Effector memory CD4-positive, alpha-beta T cell (primary cell): ENCODE measurements around the gene KRT85.

ENCODE experiments used
- DNase-seq, 3 donors: peaks; one replicate each; pipeline ENCODE4 v3.0.0-alpha.2; 2020
- H3K27ac ChIP-seq: 2 replicates; pipeline ENCODE4 v1.7.0; 2013; ENCODE audit warnings: mild to moderate bottlenecking, low read length, moderate library complexity; ENCODE audit not compliant: insufficient read depth, poor library complexity, severe bottlenecking
- H3K27me3 ChIP-seq: replicated peaks from 2 replicates; pipeline ENCODE4 v1.7.0; 2013; ENCODE audit warnings: mild to moderate bottlenecking, low read length; ENCODE audit not compliant: insufficient read depth, control insufficient read depth, poor library complexity, severe bottlenecking
- H3K36me3 ChIP-seq: 2 replicates; pipeline ENCODE4 v1.7.0; 2013; ENCODE audit warnings: mild to moderate bottlenecking, low read length, moderate library complexity; ENCODE audit not compliant: control insufficient read depth, insufficient read depth
- H3K4me1 ChIP-seq: 2 replicates; pipeline ENCODE4 v1.7.0; 2013; ENCODE audit warnings: low read length, mild to moderate bottlenecking; ENCODE audit not compliant: control insufficient read depth, insufficient read depth, poor library complexity, severe bottlenecking
- H3K4me3 ChIP-seq: 2 replicates; pipeline ENCODE4 v1.7.0; 2013; ENCODE audit warnings: low read length, low read depth, mild to moderate bottlenecking; ENCODE audit not compliant: insufficient read depth, poor library complexity, severe bottlenecking
- H3K9me3 ChIP-seq: 2 replicates; pipeline ENCODE4 v1.7.0; 2013; ENCODE audit warnings: mild to moderate bottlenecking, low read length, moderate library complexity; ENCODE audit not compliant: control insufficient read depth

The KRT85 gene

DNA sequence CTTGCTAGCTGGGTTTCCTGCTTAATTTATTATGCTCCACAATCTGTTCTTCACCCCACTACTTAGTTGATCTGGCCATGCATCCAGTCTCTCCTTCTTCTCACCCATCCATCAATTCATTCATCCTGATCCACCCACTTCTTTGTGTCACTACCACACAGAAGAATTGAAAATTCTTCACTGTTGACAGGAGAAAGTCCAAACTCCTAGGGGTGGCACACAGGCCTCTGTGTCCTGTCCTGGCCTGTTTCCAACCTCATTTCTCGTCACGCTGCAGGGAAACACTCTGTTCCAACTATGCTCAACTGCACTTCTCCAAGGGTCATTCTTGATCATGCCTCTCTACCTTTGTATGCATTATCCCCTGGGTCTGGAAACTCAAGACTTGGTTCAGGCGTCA, 35.4 kb downstream of the KRT85 start:
- no peaks in the 10 kb centered on the region for H3K4me1 ChIP-seq

GRCh38 chr12:52331039-52331438, 36.2 kb downstream of the KRT85 start:
- DNase-seq: no peak
- H3K4me3 ChIP-seq: no peak overlapping the region
- no peaks in the 10 kb centered on the region for H3K9me3 ChIP-seq
- no peaks in the 10 kb centered on the region for H3K27me3 ChIP-seq
- no peaks in the 10 kb centered on the region for H3K4me1 ChIP-seq
- no peak overlapping the region for H3K27ac ChIP-seq
- no peaks in the 10 kb centered on the region for H3K36me3 ChIP-seq

More for the DNA sequence above, 35.4 kb downstream of the KRT85 start:
- no peaks in the 10 kb centered on the region for H3K36me3 ChIP-seq
- no peak overlapping the region for H3K4me3 ChIP-seq
- no peaks in the 10 kb centered on the region for H3K9me3 ChIP-seq
- H3K27me3 ChIP-seq: no peaks in the 10 kb centered on the region
- H3K27ac ChIP-seq: no peak overlapping the region
- no peak for DNase-seq

DNA sequence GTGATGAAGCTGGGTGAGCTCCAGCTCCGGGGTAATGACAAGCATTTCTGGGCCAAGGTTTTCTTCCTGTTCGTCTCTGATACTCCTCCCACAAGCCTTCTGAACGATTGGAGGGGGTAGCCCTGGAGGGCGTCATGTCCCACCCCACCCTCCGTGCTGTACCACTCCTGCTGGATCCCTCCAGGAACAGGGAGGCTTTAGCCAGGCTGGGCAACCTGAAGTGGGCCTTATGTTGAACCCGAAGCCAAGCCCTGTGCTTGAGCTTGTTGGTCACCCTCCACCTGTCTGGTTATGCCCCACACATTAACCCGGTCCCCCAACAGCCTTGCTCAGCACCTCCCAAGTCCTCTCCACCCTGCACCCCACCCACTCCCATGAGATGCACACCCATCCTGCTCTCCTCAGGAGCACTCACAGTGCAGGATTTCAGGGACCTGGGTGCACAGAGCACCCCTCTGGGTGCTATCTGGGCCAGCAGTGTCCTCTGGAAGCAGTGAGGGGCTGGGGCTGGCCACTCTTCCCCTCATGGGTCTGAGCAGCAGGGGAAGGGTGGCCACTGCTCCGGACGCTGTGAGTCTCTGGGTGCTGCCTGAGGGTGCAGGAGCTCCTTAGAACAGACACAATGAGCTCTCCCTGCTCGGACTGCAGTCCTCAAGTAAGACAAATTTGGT, 39.3 kb downstream of the KRT85 start:
- Histone ChIP-seq H3K9me3 (no peaks in the 10 kb centered on the region), H3K27me3 (no peaks in the 10 kb centered on the region), H3K27ac (no peak overlapping the region), H3K4me1 (no peaks in the 10 kb centered on the region), H3K4me3 (no peak overlapping the region), H3K36me3 (no peaks in the 10 kb centered on the region)
- no peak for DNase-seq

- H3K27ac ChIP-seq: no peak overlapping the region
- H3K4me1 ChIP-seq: no peaks in the 10 kb centered on the region
- H3K4me3 ChIP-seq: no peak overlapping the region
Measured at GRCh38 chr12:52327052-52327829, 40.0 kb downstream of the KRT85 start.

DNA sequence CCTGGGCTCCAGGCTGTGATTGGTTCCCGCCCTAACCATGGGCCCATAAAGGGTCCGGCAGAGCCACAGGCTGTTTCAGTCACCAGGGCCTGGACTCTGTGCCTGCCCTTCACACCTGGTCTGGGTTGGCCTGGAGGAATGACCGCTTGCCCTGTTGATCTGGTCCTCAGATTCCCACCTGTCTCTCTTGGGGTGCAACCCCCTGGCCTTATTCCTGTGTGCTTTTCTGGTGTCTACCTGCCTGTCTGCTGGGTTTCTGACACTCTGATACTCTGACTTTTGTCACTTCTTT, 43.2 kb downstream of the KRT85 start:
- H3K9me3 ChIP-seq: no peaks in the 10 kb centered on the region
- no peaks in the 10 kb centered on the region for H3K27me3 ChIP-seq
- no peaks in the 10 kb centered on the region for H3K36me3 ChIP-seq
- H3K4me3 ChIP-seq: no peak overlapping the region
- H3K4me1 ChIP-seq: no peaks in the 10 kb centered on the region
- no peak overlapping the region for H3K27ac ChIP-seq
- no peak for DNase-seq

More at GRCh38 chr12:52327052-52327829, 40.0 kb downstream of the KRT85 start:
- Histone ChIP-seq H3K27me3 (no peaks in the 10 kb centered on the region), H3K9me3 (no peaks in the 10 kb centered on the region), H3K36me3 (no peaks in the 10 kb centered on the region)
- DNase-seq: peak; percentile 43 to 70 (median 65)

GRCh38 chr12:52323416-52324152, 43.7 kb downstream of the KRT85 start:
- DNase-seq: no peak
- Histone ChIP-seq H3K9me3 (no peaks in the 10 kb centered on the region), H3K4me1 (no peaks in the 10 kb centered on the region), H3K27me3 (no peaks in the 10 kb centered on the region), H3K36me3 (no peaks in the 10 kb centered on the region), H3K4me3 (no peak overlapping the region), H3K27ac (no peak overlapping the region)

DNA sequence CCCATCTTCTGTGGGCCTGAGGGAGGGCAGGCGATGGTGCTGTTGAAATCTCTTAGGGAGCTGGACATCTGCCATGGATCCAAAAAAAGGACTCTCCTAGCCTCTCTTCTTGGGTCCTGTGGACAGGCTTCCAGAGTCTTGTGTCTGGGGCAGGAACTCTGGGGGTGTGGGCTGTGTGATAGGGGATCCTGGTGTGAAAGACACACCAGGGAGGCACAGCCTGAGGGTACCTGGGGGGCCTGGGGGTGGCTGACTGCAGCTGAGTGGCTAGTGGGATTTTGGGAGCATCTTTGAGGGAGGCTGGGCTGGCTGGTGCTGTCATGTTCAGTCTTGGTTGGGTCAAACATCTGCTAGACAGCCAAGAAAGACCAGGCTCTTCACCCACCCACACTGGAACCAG, 44.3 kb downstream of the KRT85 start:
- Histone ChIP-seq H3K27me3 (no peaks in the 10 kb centered on the region), H3K4me3 (no peak overlapping the region), H3K27ac (no peak overlapping the region), H3K9me3 (no peaks in the 10 kb centered on the region), H3K4me1 (no peaks in the 10 kb centered on the region), H3K36me3 (no peaks in the 10 kb centered on the region)
- no peak for DNase-seq

GRCh38 chr12:52322069-52322468, 45.2 kb downstream of the KRT85 start:
- no peak for DNase-seq
- Histone ChIP-seq H3K9me3 (no peaks in the 10 kb centered on the region), H3K4me1 (no peaks in the 10 kb centered on the region), H3K27me3 (no peaks in the 10 kb centered on the region), H3K27ac (no peak overlapping the region), H3K4me3 (no peak overlapping the region), H3K36me3 (no peaks in the 10 kb centered on the region)

DNA sequence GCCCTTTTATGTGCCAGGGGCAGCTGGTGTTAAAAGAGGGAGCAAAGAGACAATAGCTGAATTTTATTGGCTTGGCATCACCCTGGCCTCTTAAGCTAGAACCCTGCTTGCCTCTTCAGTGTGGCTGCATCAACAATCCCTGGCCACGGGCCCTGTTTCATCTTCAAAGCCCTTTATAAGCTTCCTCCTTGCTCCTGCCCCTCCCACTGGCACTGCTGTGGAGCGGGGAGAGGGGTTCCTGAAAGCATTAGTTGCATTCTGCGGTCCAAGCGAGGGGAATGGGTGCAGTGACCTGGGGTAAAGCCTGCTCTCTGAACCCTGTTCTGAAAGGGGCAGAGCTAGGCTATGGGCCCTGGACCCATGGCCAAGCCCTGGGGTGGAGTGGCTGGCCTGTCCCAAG, 45.9 kb downstream of the KRT85 start:
- DNase-seq: no peak
- no peaks in the 10 kb centered on the region for H3K36me3 ChIP-seq
- H3K4me3 ChIP-seq: no peak overlapping the region
- no peaks in the 10 kb centered on the region for H3K9me3 ChIP-seq
- H3K4me1 ChIP-seq: no peaks in the 10 kb centered on the region
- H3K27me3 ChIP-seq: no peaks in the 10 kb centered on the region
- no peak overlapping the region for H3K27ac ChIP-seq

- Histone ChIP-seq H3K9me3 (no peaks in the 10 kb centered on the region), H3K36me3 (no peaks in the 10 kb centered on the region), H3K4me3 (no peak within 1 kb of the TSS), H3K4me1 (no peaks in the 10 kb centered on the region), H3K27ac (no peak within 1 kb of the TSS), H3K27me3 (no peaks in the 10 kb centered on the region)
- DNase-seq: no peak
Measured at GRCh38 chr12:52320784-52321400, 46.4 kb downstream of the KRT85 start, which contains the start of gene KRT83. KRT83 (minus strand) TSS chr12:52321398; CDS start chr12:52321335, 63 bp downstream.
